H1 (cell line): Measurements from ENCODE around the gene KCNK4. TPM values are rescaled to one million over a fixed set of nuclear protein-coding genes. Genes with fewer than 3 reads are reported as not detected.

ENCODE experiments used
- CHD2 ChIP-seq: IDR thresholded peaks from 2 replicates; pipeline ENCODE4 v1.6.1; 2012; ENCODE audit warnings: low read length, improper control_type of control experiment
- NRF1 ChIP-seq: IDR thresholded peaks from 2 replicates; pipeline ENCODE4 v1.6.1; 2011; ENCODE audit warnings: mild to moderate bottlenecking, low read depth, low read length, improper control_type of control experiment
- POU5F1 ChIP-seq: IDR thresholded peaks from 2 replicates; pipeline ENCODE4 v1.6.1; 2011; ENCODE audit warnings: low read depth, mild to moderate bottlenecking, low read length, moderate library complexity
- RAD21 ChIP-seq, 2 experiments: IDR thresholded peaks in 1 of 2; conservative IDR thresholded peaks in 1 of 2; 2 replicates each; pipeline ENCODE4 v1.6.1; 2011; ENCODE audit warnings: low read depth in 2 of 2, low read length in 2 of 2, improper control_type of control experiment in 1 of 2, inconsistent platforms in 1 of 2, mild to moderate bottlenecking in 1 of 2, moderate library complexity in 1 of 2
- RNF2 ChIP-seq: fragments of 200-900, 300-1000 bp; sonication (generic); IDR thresholded peaks from 2 replicates; pipeline ENCODE4 v1.7.1; 2016; ENCODE audit warnings: borderline replicate concordance, low read depth, mild to moderate bottlenecking, antibody characterized with exemption, low read length; ENCODE audit not compliant: poor library complexity, severe bottlenecking; ENCODE audit errors: missing control alignments
- SAP30 ChIP-seq: fragments of 300-600 bp; sonication (generic); IDR thresholded peaks from 2 replicates; pipeline ENCODE4 v1.7.1; 2012; ENCODE audit warnings: low read length, moderate library complexity, mild to moderate bottlenecking, inconsistent platforms; ENCODE audit not compliant: insufficient read depth, insufficient replicate concordance
- SUZ12 ChIP-seq: fragments of 200-600 bp; sonication (generic); IDR thresholded peaks from 2 replicates; pipeline ENCODE4 v1.6.1; 2012; ENCODE audit warnings: mild to moderate bottlenecking, inconsistent platforms, low read length, moderate library complexity, mixed read lengths
- TAF1 ChIP-seq: IDR thresholded peaks from 2 replicates; pipeline ENCODE4 v1.6.1; 2011; ENCODE audit warnings: mild to moderate bottlenecking, low read depth, low read length
- TBP ChIP-seq: IDR thresholded peaks from 2 replicates; pipeline ENCODE4 v1.6.1; 2011; ENCODE audit warnings: low read depth, low read length, improper control_type of control experiment
- polyA plus RNA-seq, 7 experiments: library from polyadenylated mRNA; depleted of rRNA in 3 of 7; stranded (reverse) in 5 of 7; unstranded in 2 of 7; fragments of >200 nt in 5 of 7; fragments of 200-250 nt in 2 of 7; gene quantifications; 1 replicate in 5 of 7; 2 replicates in 1 of 7; 4 replicates in 1 of 7; pipeline versions ENCODE4 v1.2.1 to v1.2.3, GENCODE V29; 2011 to 2013; ENCODE audit warnings: missing spikeins in 2 of 7, mixed read lengths in 2 of 7
- total RNA-seq: library from RNA; stranded (reverse); fragmentation: NEBNext Ultra II Directional; extraction: Animal tissue kit (Norgen Biotek cat#: 25700); gene quantifications from 2 replicates; pipeline ENCODE4 v1.2.1, GENCODE V29; 2021
- TF ChIP-seq, protein P1 (sequence below), 3 experiments: IDR thresholded peaks; 1 replicate in 2 of 3; 2 replicates in 1 of 3; pipeline versions ENCODE4 v1.5.1 to v1.6.1; 2011; ENCODE audit warnings: low read length in 3 of 3, mild to moderate bottlenecking in 3 of 3, inconsistent platforms in 2 of 3, low read depth in 1 of 3, moderate library complexity in 1 of 3; ENCODE audit not compliant: insufficient read depth in 1 of 3; ENCODE audit errors: control extremely low read depth in 1 of 3

The KCNK4 gene
- total and polyA plus RNA-seq, 2 of the 8 experiments (the other 6 are each of a cell fraction or from before 2014, with no cell fraction given) = 0.19 TPM; not detected in 1

DNA sequence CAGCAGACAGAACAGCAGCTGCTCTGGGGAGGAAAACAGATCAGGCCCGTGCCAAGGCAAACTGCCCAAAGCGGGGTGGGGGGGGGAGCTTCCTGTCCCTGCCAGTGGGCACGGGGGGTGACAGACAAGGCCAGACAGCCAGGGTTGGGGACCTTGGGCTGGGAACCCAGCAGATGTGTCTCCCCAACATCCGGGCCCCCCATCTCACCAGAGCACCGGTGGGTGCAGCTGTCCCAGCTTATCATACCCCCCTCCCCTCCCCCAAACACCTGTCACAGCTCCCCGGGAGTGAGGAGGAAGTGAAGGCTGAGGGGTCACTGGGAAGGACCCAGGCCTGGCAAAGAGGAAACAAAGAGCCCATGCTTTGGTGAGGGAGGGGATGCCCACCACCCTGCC is 45.7 kb upstream of the KCNK4 start (continued):
- TF ChIP-seq RNF2 = no peak
- TF ChIP-seq SUZ12 = no peak
- no peak for TF ChIP-seq TBP
- TF ChIP-seq TAF1 = no peak
- TF ChIP-seq, protein P1, sequence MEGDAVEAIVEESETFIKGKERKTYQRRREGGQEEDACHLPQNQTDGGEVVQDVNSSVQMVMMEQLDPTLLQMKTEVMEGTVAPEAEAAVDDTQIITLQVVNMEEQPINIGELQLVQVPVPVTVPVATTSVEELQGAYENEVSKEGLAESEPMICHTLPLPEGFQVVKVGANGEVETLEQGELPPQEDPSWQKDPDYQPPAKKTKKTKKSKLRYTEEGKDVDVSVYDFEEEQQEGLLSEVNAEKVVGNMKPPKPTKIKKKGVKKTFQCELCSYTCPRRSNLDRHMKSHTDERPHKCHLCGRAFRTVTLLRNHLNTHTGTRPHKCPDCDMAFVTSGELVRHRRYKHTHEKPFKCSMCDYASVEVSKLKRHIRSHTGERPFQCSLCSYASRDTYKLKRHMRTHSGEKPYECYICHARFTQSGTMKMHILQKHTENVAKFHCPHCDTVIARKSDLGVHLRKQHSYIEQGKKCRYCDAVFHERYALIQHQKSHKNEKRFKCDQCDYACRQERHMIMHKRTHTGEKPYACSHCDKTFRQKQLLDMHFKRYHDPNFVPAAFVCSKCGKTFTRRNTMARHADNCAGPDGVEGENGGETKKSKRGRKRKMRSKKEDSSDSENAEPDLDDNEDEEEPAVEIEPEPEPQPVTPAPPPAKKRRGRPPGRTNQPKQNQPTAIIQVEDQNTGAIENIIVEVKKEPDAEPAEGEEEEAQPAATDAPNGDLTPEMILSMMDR (IDR thresholded peaks at IDR 0.05; ENCODE audit: control extremely low read depth in 1 of 3, insufficient read depth in 1 of 3, low read depth in 1 of 3, low read length in 3 of 3) = no peak
- no peak for TF ChIP-seq NRF1
- no peak for TF ChIP-seq RAD21 (IDR thresholded peaks at IDR 0.05 in 1 of 2, conservative IDR thresholded peaks at IDR 0.05 in 1 of 2; ENCODE audit: low read depth in 2 of 2, low read length in 2 of 2)
- TF ChIP-seq SAP30 = no peak
- TF ChIP-seq POU5F1 = no peak
- no peak for TF ChIP-seq CHD2
